H9 (cell line): Measurements from ENCODE around the gene SUMF1. TPM values are rescaled to one million over a fixed set of nuclear protein-coding genes. Genes with fewer than 3 reads are reported as not detected.

Experiments used
- DNase-seq: peaks from one replicate; pipeline ENCODE4 v3.0.0-alpha.2; 2017
- H2AFZ ChIP-seq: one replicate; pipeline ENCODE4 v1.6.1; 2013; ENCODE audit warnings: mild to moderate bottlenecking, low read length, control low read depth, moderate library complexity
- H2AK5ac ChIP-seq: 2 replicates; pipeline ENCODE4 v1.6.1; 2013; ENCODE audit warnings: low read length, control low read depth, mixed read lengths; ENCODE audit not compliant: insufficient read length
- H2BK120ac ChIP-seq: one replicate; pipeline ENCODE4 v1.6.1; 2013; ENCODE audit warnings: low read depth, mild to moderate bottlenecking, low read length, control low read depth, inconsistent platforms; ENCODE audit not compliant: poor library complexity, severe bottlenecking
- H2BK12ac ChIP-seq: 2 replicates; pipeline ENCODE4 v1.6.1; 2013; ENCODE audit warnings: low read length, control low read depth, mixed read lengths, low read depth; ENCODE audit not compliant: insufficient read length
- H2BK15ac ChIP-seq: 2 replicates; pipeline ENCODE4 v1.6.1; 2013; ENCODE audit warnings: low read depth, low read length, control low read depth
- H2BK20ac ChIP-seq: one replicate; pipeline ENCODE4 v1.6.1; 2013; ENCODE audit warnings: low read depth, mild to moderate bottlenecking, low read length, control low read depth, inconsistent platforms; ENCODE audit not compliant: poor library complexity, severe bottlenecking
- H2BK5ac ChIP-seq: 2 replicates; pipeline ENCODE4 v1.6.1; 2013; ENCODE audit warnings: low read length, control low read depth, mixed read lengths; ENCODE audit not compliant: insufficient read length
- H3K14ac ChIP-seq: 2 replicates; pipeline ENCODE4 v1.6.1; 2013; ENCODE audit warnings: low read length, control low read depth; ENCODE audit not compliant: insufficient read depth
- H3K18ac ChIP-seq: 2 replicates; pipeline ENCODE4 v1.6.1; 2013; ENCODE audit warnings: low read depth, mild to moderate bottlenecking, mixed read lengths, low read length, control low read depth; ENCODE audit not compliant: insufficient read length
- H3K23ac ChIP-seq: 2 replicates; pipeline ENCODE4 v1.6.1; 2013; ENCODE audit warnings: low read length, control low read depth, mixed read lengths, low read depth; ENCODE audit not compliant: insufficient read length
- H3K23me2 ChIP-seq: 2 replicates; pipeline ENCODE4 v1.6.1; 2013; ENCODE audit warnings: low read depth, mild to moderate bottlenecking, mixed read lengths, low read length, control low read depth; ENCODE audit not compliant: insufficient read length, poor library complexity, severe bottlenecking
- H3K27ac ChIP-seq: 2 replicates; pipeline ENCODE4 v1.5.1; 2013; ENCODE audit warnings: low read length, control low read depth, mixed read lengths, low read depth; ENCODE audit not compliant: insufficient read length
- H3K27me3 ChIP-seq: 2 replicates; pipeline ENCODE4 v1.6.1; 2013; ENCODE audit warnings: low read length, control low read depth, inconsistent platforms; ENCODE audit not compliant: insufficient read depth
- H3K4ac ChIP-seq: 2 replicates; pipeline ENCODE4 v1.6.1; 2013; ENCODE audit warnings: low read depth, mild to moderate bottlenecking, control low read depth, inconsistent platforms, low read length, moderate library complexity
- H3K4me1 ChIP-seq: 2 replicates; pipeline ENCODE4 v1.6.1; 2013; ENCODE audit warnings: low read length, control low read depth, inconsistent platforms; ENCODE audit not compliant: insufficient read depth
- H3K4me2 ChIP-seq: 2 replicates; pipeline ENCODE4 v1.6.1; 2013; ENCODE audit warnings: low read length, control low read depth, mixed read lengths; ENCODE audit not compliant: insufficient read length, insufficient read depth
- H3K56ac ChIP-seq: 2 replicates; pipeline ENCODE4 v1.6.1; 2013; ENCODE audit warnings: low read depth, mild to moderate bottlenecking, mixed read lengths, low read length, control low read depth; ENCODE audit not compliant: insufficient read length
- H3K79me1 ChIP-seq: 2 replicates; pipeline ENCODE4 v1.6.1; 2013; ENCODE audit warnings: low read depth, mild to moderate bottlenecking, moderate library complexity, low read length, control low read depth, inconsistent platforms; ENCODE audit not compliant: insufficient read depth, poor library complexity, severe bottlenecking
- H3K79me2 ChIP-seq: 2 replicates; pipeline ENCODE4 v1.6.1; 2013; ENCODE audit warnings: low read length, control low read depth, inconsistent platforms; ENCODE audit not compliant: insufficient read depth
- H3K9ac ChIP-seq: 2 replicates; pipeline ENCODE4 v1.6.1; 2013; ENCODE audit warnings: low read length, control low read depth, mixed read lengths; ENCODE audit not compliant: insufficient read length; ENCODE audit errors: extremely low read depth
- H3K9me3 ChIP-seq: one replicate; pipeline ENCODE4 v1.6.1; 2013; ENCODE audit warnings: low read depth, low read length, inconsistent platforms; ENCODE audit not compliant: control insufficient read depth
- H3T11ph ChIP-seq: one replicate; pipeline ENCODE4 v1.6.1; 2013; ENCODE audit warnings: mild to moderate bottlenecking, low read length, control low read depth, inconsistent platforms
- H4K20me1 ChIP-seq: one replicate; pipeline ENCODE4 v1.6.1; 2013; ENCODE audit not compliant: control insufficient read depth, insufficient read length, insufficient read depth
- H4K5ac ChIP-seq: 2 replicates; pipeline ENCODE4 v1.6.1; 2013; ENCODE audit warnings: low read depth, mild to moderate bottlenecking, mixed read lengths, low read length, control low read depth; ENCODE audit not compliant: insufficient read length
- H4K8ac ChIP-seq: replicated peaks from 2 replicates; pipeline ENCODE4 v1.6.1; 2013; ENCODE audit warnings: low read length, control low read depth, mixed read lengths, low read depth; ENCODE audit not compliant: insufficient read length
- H4K91ac ChIP-seq: 2 replicates; pipeline ENCODE4 v1.6.1; 2013; ENCODE audit warnings: low read depth, mild to moderate bottlenecking, moderate library complexity, mixed read lengths, low read length, control low read depth; ENCODE audit not compliant: insufficient read length
- H3K27ac Mint-ChIP-seq, 3 experiments: 2 replicates in 2 of 3; 3 replicates in 1 of 3; pipeline ENCODE4 v1.8.0; 2020 to 2021; ENCODE audit warnings: mixed read lengths in 3 of 3, mild to moderate bottlenecking in 1 of 3, moderate library complexity in 1 of 3
- H3K27me3 Mint-ChIP-seq: 2 replicates; pipeline ENCODE4 v1.8.0; 2021; ENCODE audit warnings: low read depth, mild to moderate bottlenecking, moderate library complexity, mixed read lengths
- H3K36me3 Mint-ChIP-seq, 3 experiments: 2 replicates in 2 of 3; 3 replicates in 1 of 3; pipeline ENCODE4 v1.8.0; 2020 to 2021; ENCODE audit warnings: low read depth in 3 of 3, mixed read lengths in 3 of 3; ENCODE audit not compliant: insufficient read depth in 1 of 3
- H3K4me1 Mint-ChIP-seq, 2 experiments: 2 replicates each; pipeline ENCODE4 v1.8.0; 2020; ENCODE audit warnings: mixed read lengths in 2 of 2
- H3K4me3 Mint-ChIP-seq, 2 experiments: 2 replicates in 1 of 2; 3 replicates in 1 of 2; pipeline ENCODE4 v1.8.0; 2020 to 2021; ENCODE audit warnings: mild to moderate bottlenecking in 2 of 2, mixed read lengths in 2 of 2, moderate library complexity in 1 of 2
- H3K9me3 Mint-ChIP-seq, 2 experiments: 2 replicates in 1 of 2; 3 replicates in 1 of 2; pipeline ENCODE4 v1.8.0; 2020; ENCODE audit warnings: mild to moderate bottlenecking in 2 of 2, mixed read lengths in 2 of 2, moderate library complexity in 1 of 2
- WGBS: extraction: QIAGEN DNeasy Blood & Tissue Kit; methylation state at CpG from one replicate; pipeline ENCODE4 v1.1.7; 2013; ENCODE audit warnings: missing lambda C conversion rate, low lambda C conversion rate, mixed read lengths; ENCODE audit not compliant: insufficient read length; ENCODE audit errors: extremely low coverage; 5-methylcytosine and 5-hydroxymethylcytosine counted together
- total RNA-seq: library from RNA; stranded (reverse); gene quantifications from 2 replicates; pipeline ENCODE4 v1.2.1, GENCODE V29; 2021
- TF ChIP-seq, protein P1 (sequence below): fragments of 200-600 bp; sonication (generic); conservative IDR thresholded peaks from 3 replicates; pipeline ENCODE4 v1.8.0; 2021; ENCODE audit warnings: antibody characterized with exemption, mild to moderate bottlenecking

The SUMF1 gene
- total RNA-seq, 1 experiment from 2014 or later, result 9.5 TPM

GRCh38 chr3:4425707-4426106, 41.4 kb downstream of the SUMF1 start:
- no peak overlapping the region for H3K9ac ChIP-seq
- H4K91ac ChIP-seq, result no peak overlapping the region
- H3K18ac ChIP-seq, result no peak overlapping the region
- no peak overlapping the region for H3K27ac ChIP-seq
- Mint-ChIP-seq H3K4me1 (peaks cover 0 to 11% of the 10 kb centered on the region in 2 experiments; a peak in 2 of 4 replicates), H3K4me3 (no peak overlapping the region), H3K9me3 (0 out of 5 replicates have a peak, but pooled peaks cover 0 to 3% of the 10 kb centered on the region in 2 experiments), H3K36me3 (peaks cover 0 to 5% (median 3%) of the 10 kb centered on the region in 3 experiments; a peak in 3 of 7 replicates), H3K27ac (no peak overlapping the region), H3K27me3 (peaks cover 3% of the 10 kb centered on the region; the same call in 1 of the 2 replicates)
- H2BK15ac ChIP-seq, result no peak overlapping the region
- peaks cover 2% of the 10 kb centered on the region for H3K79me1 ChIP-seq
- no peak overlapping the region for H4K5ac ChIP-seq
- H2BK5ac ChIP-seq, result no peak overlapping the region
- no peak overlapping the region for H2BK120ac ChIP-seq
- H3K4ac ChIP-seq, result no peak overlapping the region
- H2BK20ac ChIP-seq, result no peak overlapping the region
- H4K8ac ChIP-seq, result no peak overlapping the region
- TF ChIP-seq, protein P1, sequence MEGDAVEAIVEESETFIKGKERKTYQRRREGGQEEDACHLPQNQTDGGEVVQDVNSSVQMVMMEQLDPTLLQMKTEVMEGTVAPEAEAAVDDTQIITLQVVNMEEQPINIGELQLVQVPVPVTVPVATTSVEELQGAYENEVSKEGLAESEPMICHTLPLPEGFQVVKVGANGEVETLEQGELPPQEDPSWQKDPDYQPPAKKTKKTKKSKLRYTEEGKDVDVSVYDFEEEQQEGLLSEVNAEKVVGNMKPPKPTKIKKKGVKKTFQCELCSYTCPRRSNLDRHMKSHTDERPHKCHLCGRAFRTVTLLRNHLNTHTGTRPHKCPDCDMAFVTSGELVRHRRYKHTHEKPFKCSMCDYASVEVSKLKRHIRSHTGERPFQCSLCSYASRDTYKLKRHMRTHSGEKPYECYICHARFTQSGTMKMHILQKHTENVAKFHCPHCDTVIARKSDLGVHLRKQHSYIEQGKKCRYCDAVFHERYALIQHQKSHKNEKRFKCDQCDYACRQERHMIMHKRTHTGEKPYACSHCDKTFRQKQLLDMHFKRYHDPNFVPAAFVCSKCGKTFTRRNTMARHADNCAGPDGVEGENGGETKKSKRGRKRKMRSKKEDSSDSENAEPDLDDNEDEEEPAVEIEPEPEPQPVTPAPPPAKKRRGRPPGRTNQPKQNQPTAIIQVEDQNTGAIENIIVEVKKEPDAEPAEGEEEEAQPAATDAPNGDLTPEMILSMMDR, result no peak
- H3K14ac ChIP-seq, result no peak overlapping the region
- H3K23me2 ChIP-seq, result no peaks in the 10 kb centered on the region
- H4K20me1 ChIP-seq, result no peaks in the 10 kb centered on the region
- H3K27me3 ChIP-seq, result no peaks in the 10 kb centered on the region
- no peak overlapping the region for H3K4me2 ChIP-seq
- no peak overlapping the region for H2AK5ac ChIP-seq
- WGBS, result no CpG with 5 or more reads among the region's 4 CpGs
- no peak overlapping the region for H2BK12ac ChIP-seq
- no peak overlapping the region for H2AFZ ChIP-seq
- H3K79me2 ChIP-seq, result no peaks in the 10 kb centered on the region
- no peak overlapping the region for H3K56ac ChIP-seq
- H3T11ph ChIP-seq, result no peak overlapping the region
- H3K4me1 ChIP-seq, result no peaks in the 10 kb centered on the region; the same call in 1 of the 2 replicates
- H3K23ac ChIP-seq, result no peak overlapping the region
- no peak for DNase-seq
- peaks cover 4% of the 10 kb centered on the region for H3K9me3 ChIP-seq
